Activated B cell treated with CpG ODN at 0.5 μM for 24 hours (primary cell): ENCODE results near the gene CMTM2. TPM values are rescaled to one million over a fixed set of nuclear protein-coding genes. Genes with fewer than 3 reads are reported as not detected.
A peak's percentile ranks its signal among the peaks of the same experiment; 100 is the strongest.

Experiments used
- ATAC-seq: fragments of 200-7000 bp; cut with Tn5 transposase; one replicate; pipeline ENCODE4 v1.10.0; 2021; ENCODE audit warnings: low read depth, mild to moderate bottlenecking, moderate library complexity
- CTCF ChIA-PET: fragments of 350-600 bp; sonication (Branson Sonifier 250); formaldehyde crosslinking; loops from one replicate; lab custom pipeline; 2021; ENCODE audit warnings: antibody characterized with exemption; lab: Charles Lee
- POLR2A ChIA-PET: fragments of 350-600 bp; sonication (Branson Sonifier 250); formaldehyde crosslinking; loops from one replicate; lab custom pipeline; 2021; ENCODE audit warnings: antibody characterized with exemption; lab: Charles Lee
- DNase-seq: peaks from one replicate; pipeline ENCODE4 v3.0.0; 2022
- H3K27ac Mint-ChIP-seq: one replicate; pipeline ENCODE4 v1.8.0; 2020; ENCODE audit warnings: mixed read lengths
- H3K27me3 Mint-ChIP-seq: one replicate; pipeline ENCODE4 v1.8.0; 2021; ENCODE audit warnings: mixed read lengths
- H3K36me3 Mint-ChIP-seq: one replicate; pipeline ENCODE4 v1.8.0; 2021; ENCODE audit warnings: low read depth, mixed read lengths
- H3K4me1 Mint-ChIP-seq: one replicate; pipeline ENCODE4 v1.8.0; 2021; ENCODE audit warnings: mixed read lengths
- H3K4me3 Mint-ChIP-seq: one replicate; pipeline ENCODE4 v1.8.0; 2020; ENCODE audit warnings: mild to moderate bottlenecking, mixed read lengths
- H3K9me3 Mint-ChIP-seq: one replicate; pipeline ENCODE4 v1.8.0; 2020; ENCODE audit warnings: mixed read lengths
- CTCF ChIP-seq: fragments of 200-600 bp; IDR thresholded peaks from one replicate; pipeline ENCODE4 v1.8.0; 2022; ENCODE audit warnings: antibody characterized with exemption, mild to moderate bottlenecking
- intact Hi-C: fragments of 100-400 bp; cut with micrococcal nuclease; formaldehyde crosslinking; loops from one replicate; pipeline ENCODE4 v1.15.1; 2024
- total RNA-seq: library from RNA; stranded (reverse); gene quantifications from 2 replicates; pipeline ENCODE4 v1.2.3, GENCODE V29; 2022

Gene CMTM2
- total RNA-seq, 1 donor from 2014 or later: not detected

GRCh38 chr16:66604376-66605176 lies 25.3 kb downstream of the CMTM2 start, which contains the start of gene CMTM3:
CMTM3 (plus strand) TSS chr16:66604704; CDS start chr16:66604806, 102 bp downstream.
- DNase-seq (peak; percentile 75), ATAC-seq (peak; percentile 59)
- TF ChIP-seq CTCF: no peak
- H3K27ac Mint-ChIP-seq: peak within 1 kb of the TSS; percentile 7
- no peaks in the 10 kb centered on the region for H3K36me3 Mint-ChIP-seq
- ChIA-PET POLR2A (interaction anchor here (0.6 to 2.2 kb wide), 6 partner anchors 10 to 83 kb away, joined by 3 to 19 read pairs (median 4); partner anchors contain the start of genes CKLF and TK2), CTCF (interaction anchor here (0.7 kb wide), 2 partner anchors 42 to 92 kb away, joined by 3 to 6 read pairs; no protein-coding TSS in a partner anchor)
- peak within 1 kb of the TSS; percentile 84 for H3K4me3 Mint-ChIP-seq
- intact Hi-C loops: loop anchor here (1.0 to 10.0 kb wide), 9 partner anchors 42 to 263 kb away; partner anchors contain the start of gene DYNC1LI2
- peaks cover 5% of the 10 kb centered on the region for H3K9me3 Mint-ChIP-seq
- H3K27me3 Mint-ChIP-seq: peaks cover 23% of the 10 kb centered on the region
- H3K4me1 Mint-ChIP-seq: peaks cover 40% of the 10 kb centered on the region

GRCh38 chr16:66605177-66605978 lies 26.1 kb downstream of the CMTM2 start:
- peak; percentile 35 for DNase-seq
- Mint-ChIP-seq H3K27me3 (peaks cover 24% of the 10 kb centered on the region), H3K36me3 (peaks cover 1% of the 10 kb centered on the region), H3K4me3 (peak overlapping the region; percentile 75), H3K4me1 (peaks cover 40% of the 10 kb centered on the region), H3K9me3 (peaks cover 5% of the 10 kb centered on the region), H3K27ac (no peak overlapping the region)
- CTCF ChIA-PET: no interaction called here
- POLR2A ChIA-PET: interaction anchor here (2.2 kb wide), 1 partner anchor 53 kb away, joined by 19 read pairs; the partner anchor contains the start of gene CKLF
- intact Hi-C loops: loop anchor here (2.0 to 10.0 kb wide), 6 partner anchors 43 to 262 kb away; partner anchors contain the start of gene DYNC1LI2
- TF ChIP-seq CTCF: no peak
- peak; percentile 2 for ATAC-seq

- Mint-ChIP-seq H3K4me3 (peak overlapping the region; percentile 75), H3K36me3 (peaks cover 2% of the 10 kb centered on the region), H3K9me3 (no peaks in the 10 kb centered on the region), H3K27ac (peak overlapping the region; percentile 56), H3K27me3 (peaks cover 18% of the 10 kb centered on the region), H3K4me1 (peaks cover 40% of the 10 kb centered on the region)
- CTCF ChIA-PET: no interaction called here
- ATAC-seq (peak; percentile 61), DNase-seq (peak; percentile 39)
- no peak for TF ChIP-seq CTCF
- POLR2A ChIA-PET: no interaction called here
- intact Hi-C loops: loop anchor here (2.0 to 10.0 kb wide), 6 partner anchors 43 to 261 kb away; partner anchors contain the start of gene DYNC1LI2
Observed at GRCh38 chr16:66605979-66606751, 26.9 kb downstream of the CMTM2 start.

- Mint-ChIP-seq H3K4me1 (peaks cover 36% of the 10 kb centered on the region), H3K9me3 (no peaks in the 10 kb centered on the region), H3K27me3 (peaks cover 14% of the 10 kb centered on the region), H3K4me3 (no peak overlapping the region), H3K27ac (no peak overlapping the region), H3K36me3 (peaks cover 11% of the 10 kb centered on the region)
- POLR2A ChIA-PET: interaction anchor here (1.5 kb wide), 1 partner anchor 56 kb away, joined by 6 read pairs; the partner anchor contains the start of gene CKLF
- CTCF ChIA-PET: interaction anchor here (0.6 to 3.2 kb wide), 15 partner anchors 8 to 260 kb away, joined by 3 to 13 read pairs (median 4); partner anchors contain the start of gene CMTM2
- intact Hi-C loops: loop anchor here (1.0 to 10.0 kb wide), 4 partner anchors 88 to 259 kb away; partner anchors contain the start of gene CMTM4
- ATAC-seq (peak; percentile 26), DNase-seq (peak; percentile 69)
- TF ChIP-seq CTCF: no peak
Observed at GRCh38 chr16:66608241-66609138, 29.2 kb downstream of the CMTM2 start.
